Globus pallidus (tissue), 1 donor: ENCODE data around the gene EGFL7.

Experiments
- DNase-seq: peaks from one replicate; pipeline ENCODE4 v3.0.0-alpha.2; 2015; ENCODE audit warnings: low spot score

The EGFL7 gene

DNA sequence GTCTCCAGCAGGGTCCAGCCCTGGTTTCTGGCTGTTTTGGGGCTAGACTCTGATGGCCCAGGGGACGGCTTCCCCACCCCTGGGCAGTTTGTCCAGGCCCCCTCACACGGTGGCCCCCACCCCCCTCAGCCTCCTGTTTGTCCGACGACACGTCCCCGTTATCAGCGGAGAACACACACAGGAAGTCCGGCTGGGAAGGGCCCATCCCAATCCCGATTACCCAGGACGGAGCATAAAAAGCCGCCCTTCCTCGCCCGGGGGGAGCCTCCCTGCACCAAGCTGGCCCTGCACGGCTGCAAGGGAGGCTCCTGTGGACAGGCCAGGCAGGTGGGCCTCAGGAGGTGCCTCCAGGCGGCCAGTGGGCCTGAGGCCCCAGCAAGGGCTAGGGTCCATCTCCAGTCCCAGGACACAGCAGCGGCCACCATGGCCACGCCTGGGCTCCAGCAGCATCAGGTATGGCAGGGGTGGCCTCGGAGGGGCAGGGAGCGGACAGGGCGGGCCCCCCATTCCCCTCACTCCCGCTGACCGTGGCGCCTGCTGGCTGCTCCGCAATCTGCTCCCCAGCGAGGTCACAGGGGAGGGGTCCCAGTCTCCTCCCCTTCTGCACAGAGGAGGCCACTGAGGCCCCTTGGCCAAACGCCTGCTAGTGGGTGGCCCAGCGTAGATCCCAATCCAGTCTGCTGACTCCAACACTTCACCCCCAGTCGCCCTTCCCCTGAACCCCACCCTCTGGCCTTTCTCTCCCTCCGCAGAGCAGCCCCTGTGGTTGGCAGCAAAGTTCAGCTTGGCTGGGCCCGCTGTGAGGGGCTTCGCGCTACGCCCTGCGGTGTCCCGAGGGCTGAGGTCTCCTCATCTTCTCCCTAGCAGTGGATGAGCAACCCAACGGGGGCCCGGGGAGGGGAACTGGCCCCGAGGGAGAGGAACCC is at the start of gene EGFL7:
Gene EGFL7 (plus strand): TSS at position 261 of the 926 bp plus-strand sequence. CDS start 5,367 bp downstream, outside the sequence.
- no peak for DNase-seq

DNA sequence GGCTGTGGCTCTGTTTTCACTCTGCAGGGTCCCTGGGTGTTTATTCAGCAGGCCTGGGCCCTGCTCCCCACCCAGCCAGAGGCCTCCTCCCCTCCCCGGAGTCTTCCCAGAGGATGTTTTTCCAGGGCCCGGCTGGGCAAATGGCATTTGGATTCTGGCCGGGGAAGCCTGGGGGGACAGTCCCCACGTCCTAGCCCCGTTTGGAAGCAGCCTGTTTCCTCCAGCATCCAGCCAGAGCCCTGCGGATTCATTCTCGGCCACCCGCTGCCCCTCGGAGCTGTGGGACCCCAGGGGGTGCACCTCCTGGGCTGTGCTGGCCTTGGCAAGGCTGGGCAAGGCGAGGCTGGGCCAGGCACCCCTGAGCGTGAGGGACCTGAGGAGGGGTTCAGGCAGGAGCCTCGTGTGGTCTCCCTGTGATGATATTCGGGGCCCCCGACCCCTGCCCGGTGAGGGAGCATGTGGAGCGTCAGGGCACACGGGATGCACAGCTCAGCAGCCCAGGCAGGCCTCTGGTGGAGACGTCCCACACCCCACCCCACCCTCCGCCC is 48.8 kb upstream of the EGFL7 start:
- no peak for DNase-seq

DNA sequence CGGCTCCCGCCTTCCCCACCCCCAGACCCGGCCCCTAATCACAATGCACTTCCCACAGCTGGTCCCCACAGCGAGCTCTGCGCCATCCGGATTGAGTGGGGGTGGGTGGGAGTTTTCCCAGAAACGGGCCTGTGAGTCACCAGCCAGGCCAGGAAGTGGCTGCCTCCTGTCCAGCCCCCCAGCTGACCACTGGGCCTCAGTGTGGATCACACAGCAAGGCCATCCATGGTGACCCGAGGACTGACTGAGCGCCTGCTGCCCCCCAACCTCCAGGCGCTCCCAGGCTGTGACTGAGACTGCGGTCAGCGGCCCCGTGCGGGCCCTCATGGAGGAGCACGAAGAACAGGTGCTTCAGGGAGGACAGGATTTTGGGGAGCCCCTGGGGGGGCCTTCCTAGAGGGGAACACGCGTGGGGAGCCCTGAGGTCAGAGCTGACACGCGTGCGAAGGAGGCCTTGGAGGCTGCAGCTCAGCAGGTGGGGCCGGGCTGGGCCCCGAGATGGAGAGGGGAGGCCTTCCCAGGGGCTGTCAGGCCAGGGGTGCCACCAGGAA is 48.3 kb upstream of the EGFL7 start:
- DNase-seq: no peak

- DNase-seq: no peak
Observed at GRCh38 chr9:136614967-136615623, 47.6 kb upstream of the EGFL7 start.

DNA sequence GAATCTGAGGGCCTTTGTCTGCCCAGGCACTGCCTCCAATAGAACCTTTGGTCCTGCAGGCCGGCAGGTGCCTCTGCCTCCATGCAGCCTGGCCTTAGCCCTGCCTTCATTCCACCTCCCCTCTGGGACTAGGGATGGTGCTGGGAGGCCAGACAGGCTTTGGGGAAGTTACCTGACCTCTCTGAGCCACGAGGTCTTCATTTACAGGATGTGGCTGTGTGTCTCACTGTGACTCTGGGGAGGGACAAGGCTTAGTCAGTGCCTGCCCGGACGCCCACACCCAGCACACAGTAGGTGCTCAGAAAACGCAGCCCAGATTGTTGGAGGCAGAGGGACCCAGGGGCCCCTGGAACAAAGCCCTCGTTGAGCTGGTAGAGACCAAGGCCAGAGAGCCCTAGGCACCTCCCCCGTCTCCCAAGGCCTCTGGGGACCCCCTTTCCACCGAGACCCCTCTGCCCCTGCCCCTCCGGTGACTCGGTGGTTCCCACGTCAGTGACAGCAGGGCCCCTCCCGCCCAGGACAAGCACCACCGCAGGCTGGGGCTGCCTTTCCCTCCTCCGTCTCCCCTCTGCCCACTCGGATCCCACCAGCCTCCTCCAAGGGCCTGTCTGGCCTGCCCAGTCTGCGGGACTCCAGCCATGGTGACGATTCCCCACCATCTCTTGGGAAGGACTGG is 46.9 kb upstream of the EGFL7 start:
- no peak for DNase-seq

DNA sequence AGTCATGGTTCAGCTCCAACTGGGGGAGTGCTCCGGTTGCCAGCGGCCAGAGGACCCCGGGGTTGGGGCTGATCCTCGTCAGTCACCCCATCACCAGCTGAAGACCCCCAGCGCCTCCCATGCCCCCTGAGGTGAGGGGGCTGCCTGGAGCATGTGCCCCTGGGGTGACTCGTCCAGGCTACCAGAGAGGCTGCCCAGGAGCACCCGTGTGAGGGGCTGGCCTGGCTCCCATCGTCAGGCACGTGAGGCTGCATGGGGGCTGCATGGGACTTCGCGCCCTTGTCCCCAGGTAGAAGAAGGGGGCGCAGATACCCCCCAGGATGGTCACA is 46.4 kb upstream of the EGFL7 start:
- no peak for DNase-seq

- no peak for DNase-seq
Observed at GRCh38 chr9:136616948-136617695, 45.6 kb upstream of the EGFL7 start.

DNA sequence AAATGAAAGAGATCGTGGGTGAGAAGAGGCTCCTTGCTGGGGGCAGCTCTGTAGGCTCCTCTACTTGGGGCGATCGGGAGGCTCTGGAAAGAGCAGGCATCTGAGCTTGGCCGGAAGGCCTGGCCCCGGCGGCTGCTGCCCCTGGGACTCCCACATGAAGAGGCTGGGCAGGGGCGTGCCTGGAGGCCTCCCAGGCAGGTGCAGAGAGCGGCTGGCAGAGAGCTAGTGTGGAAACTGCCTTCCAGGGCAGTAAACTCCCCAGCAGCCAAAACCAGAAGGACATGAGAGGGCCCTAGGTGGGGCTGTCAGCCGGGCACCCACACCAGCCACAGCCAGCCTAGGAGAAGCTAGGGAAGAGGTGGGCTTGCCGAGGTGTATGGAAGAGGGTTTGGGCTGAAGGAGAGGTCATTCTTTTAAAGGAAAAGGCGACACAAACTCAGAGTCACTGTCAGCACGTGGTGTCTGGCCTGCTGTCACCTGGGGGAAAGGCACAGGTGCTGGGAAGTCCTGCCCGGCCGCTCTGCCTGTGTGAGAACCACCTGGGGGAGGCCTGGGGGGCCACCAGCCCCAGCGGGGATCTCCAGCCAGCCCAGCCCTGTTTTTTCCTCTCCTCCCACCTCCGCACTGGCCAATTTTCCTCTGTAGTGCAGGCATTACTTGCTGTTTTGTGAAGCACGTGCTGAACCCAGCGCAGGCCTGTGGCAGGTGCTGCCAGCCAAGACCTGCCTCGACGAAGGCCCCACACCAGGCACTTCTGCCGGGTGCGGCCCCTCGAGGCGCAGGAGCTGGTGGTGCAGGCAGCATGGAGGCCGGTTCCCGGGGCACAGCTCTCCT is 44.8 kb upstream of the EGFL7 start:
- DNase-seq: no peak

DNA sequence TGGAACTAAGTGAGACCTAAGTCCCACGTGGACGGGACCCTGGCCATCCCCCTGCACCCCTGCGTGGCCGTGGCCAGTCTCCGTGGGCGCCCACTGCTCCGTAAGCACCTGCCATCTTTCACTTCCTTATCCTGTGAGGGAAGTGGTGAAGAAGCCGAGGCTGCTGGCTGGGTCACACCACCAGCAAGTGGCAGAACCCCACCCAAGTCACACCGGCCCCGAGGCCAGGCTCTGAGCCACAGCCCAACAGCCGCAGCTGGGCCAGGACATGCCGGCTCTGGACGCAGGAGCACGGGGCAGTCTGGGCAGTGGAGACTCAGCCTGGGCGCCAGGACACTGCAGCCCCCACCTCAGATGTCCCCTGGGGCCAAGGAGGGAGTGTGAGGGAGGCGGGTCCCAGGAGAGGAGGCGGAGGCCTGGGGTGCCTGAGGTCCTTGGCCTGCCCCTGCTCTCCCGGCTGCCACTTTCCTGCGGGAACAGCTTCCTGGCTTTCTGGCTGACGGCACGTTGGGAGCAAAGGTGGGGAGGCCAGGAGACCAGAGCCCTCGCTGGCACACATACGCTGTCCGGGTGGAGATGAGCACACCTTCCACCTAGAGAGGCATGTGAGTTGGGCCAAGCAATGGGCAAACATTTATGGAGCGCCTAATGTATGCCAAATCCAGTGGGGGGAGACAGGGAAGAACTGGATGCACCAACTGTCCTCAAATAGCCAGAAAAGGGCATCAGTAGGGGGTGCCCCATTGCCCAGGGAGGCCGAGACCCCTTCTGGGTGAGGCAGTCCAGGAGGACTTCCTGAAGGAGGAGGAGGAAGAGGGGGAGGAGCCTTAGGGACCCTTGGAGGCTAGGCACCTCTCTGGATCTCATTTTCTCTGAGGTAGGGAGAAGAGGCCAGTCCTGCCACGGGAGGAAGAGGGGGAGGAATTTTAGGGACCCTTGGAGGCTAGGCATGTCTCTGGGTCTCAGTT is 43.9 kb upstream of the EGFL7 start:
- DNase-seq: no peak

DNA sequence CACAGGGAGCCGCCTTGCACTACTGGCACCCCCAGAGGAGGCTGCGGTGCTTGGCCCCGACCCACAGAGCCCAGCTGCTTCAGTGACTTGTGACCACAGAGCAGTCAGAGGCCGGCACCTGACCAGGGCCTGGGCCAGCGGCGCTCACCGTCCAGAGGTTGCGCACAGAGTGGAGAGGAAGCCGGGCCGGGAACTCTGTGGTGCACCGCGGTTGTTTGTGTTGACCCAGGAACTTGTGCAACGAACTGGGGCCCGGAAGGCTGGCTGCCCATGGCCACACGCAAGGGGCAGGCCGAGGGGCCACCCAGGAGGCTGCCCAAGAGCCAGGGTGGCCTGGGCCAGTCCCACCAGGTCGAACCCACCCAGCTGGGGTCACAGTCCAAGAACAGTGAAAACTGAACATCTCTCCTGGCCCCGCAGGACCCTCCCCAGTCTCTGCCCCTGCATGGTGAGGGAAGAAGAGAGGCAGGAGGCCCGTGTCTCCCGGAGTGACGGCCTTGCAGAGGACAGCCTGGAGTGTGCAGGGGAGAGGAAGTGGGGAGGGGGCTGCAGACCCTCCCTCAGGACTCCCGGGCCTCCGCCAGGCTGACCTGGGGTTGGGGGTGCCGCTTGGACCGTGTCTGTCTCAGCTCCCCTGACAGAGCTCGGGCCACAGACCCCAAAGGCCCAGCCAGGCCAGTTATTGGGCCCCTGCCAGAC is 42.8 kb upstream of the EGFL7 start:
- no peak for DNase-seq

- DNase-seq: no peak
Observed at GRCh38 chr9:136620441-136621018, 42.2 kb upstream of the EGFL7 start.

GRCh38 chr9:136621019-136621733 is 41.5 kb upstream of the EGFL7 start:
- no peak for DNase-seq

GRCh38 chr9:136621734-136622093 is 41.0 kb upstream of the EGFL7 start:
- DNase-seq: no peak

GRCh38 chr9:136622538-136622948 is 40.2 kb upstream of the EGFL7 start:
- no peak for DNase-seq

DNA sequence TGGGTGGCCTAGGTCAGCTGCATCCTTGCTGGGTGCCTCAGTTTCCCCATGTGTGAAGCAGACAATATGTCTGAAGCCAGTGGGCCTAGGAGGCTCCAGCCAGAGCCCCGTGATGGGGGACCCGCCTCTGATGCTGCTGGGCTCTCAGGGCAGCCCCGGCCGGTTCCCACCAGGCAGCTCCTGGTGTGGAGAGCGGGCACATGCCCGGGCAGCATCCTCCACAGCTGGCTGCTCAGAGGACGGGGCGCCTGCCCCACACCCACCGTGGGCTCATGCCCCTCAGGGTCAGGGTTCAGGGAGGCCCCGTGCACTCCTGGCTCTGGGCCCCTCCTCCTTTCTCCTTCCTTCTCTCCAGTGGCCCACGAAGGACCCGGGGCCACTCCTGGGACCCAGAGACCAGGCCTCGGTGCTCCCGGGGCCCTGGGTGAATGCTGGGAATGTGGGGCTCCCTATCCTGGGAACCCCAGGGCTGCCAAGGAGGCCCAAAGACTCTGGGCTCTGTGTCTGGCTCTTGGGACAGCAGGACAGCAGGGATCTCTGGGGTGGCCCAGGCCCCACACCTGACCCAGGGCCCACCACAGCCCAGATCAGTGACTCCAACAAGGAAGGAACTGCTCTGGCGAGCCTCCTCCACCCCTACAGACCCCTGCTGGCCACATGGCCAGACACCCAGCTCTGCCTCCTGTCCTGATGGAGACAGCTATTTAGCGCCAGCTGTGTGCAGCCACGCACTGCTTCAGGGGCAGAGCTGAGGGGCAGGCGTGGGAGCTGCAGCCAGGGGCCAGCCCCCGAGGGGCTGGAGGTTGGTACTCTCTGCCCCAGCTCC is 39.5 kb upstream of the EGFL7 start:
- DNase-seq: no peak

DNA sequence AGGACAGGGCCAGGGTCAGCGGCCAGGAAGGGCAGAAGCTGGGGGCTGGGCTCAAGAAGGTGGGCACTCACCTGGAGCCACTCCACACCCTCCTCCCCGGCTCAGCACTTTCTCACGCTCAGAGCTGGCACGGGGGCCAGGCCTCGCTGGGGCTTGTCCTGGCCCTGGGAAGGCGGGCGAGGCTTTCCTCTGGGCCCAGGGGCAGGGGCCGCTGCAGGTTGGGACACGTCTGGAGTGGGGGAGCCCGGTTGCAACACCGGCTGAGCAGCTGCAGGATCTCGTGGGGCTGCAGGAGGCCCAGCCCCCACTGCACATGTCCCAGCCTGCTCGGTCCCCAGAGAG is 38.9 kb upstream of the EGFL7 start:
- DNase-seq: no peak
